GM12801 (cell line): ENCODE measurements around the gene PDLIM5.

Experiments
- CTCF ChIP-seq: IDR thresholded peaks from one replicate; pipeline ENCODE4 v1.5.1; 2011; ENCODE audit warnings: control low read depth; ENCODE audit not compliant: insufficient read length; ENCODE audit errors: extremely low read depth

PDLIM5 gene

GRCh38 chr4:94623126-94623911 is 171.6 kb downstream of the PDLIM5 start:
- TF ChIP-seq CTCF, result no peak

DNA sequence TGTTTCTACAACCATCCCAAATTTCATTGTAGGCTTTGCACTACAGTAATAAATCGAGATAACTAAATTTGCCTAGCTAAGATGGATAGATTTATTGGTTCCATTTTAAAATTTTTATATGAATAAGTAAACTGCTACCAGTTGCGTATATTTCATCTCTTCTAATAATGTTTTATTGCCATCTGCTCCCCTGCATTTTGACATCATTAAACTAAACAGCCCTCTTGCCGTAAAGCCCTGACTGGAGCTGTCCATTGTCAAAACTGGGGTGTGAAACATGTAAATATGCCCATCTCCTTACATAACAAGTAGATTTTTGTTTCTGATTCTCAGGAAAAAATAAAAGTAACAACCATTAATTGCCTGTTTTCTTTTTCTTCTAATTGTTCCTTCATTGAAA is 175.2 kb downstream of the PDLIM5 start:
- no peak for TF ChIP-seq CTCF

DNA sequence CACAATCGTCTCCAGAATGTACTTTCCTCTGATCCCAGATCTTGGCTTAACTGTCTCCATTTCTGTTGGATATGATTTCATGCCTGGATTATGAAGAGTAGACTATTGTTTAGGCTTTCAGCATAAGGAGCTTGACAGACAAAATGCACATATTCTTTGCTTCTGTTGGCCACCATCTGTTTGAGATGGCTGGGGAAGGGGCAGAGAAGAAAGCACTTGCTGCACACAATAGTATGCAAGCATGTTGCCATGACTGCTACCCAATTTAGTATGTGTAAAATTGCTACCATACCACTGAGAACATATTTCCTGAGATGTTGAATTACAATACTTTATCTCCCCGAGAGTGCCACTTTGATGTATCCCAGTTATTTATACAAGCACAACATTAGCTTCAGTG is 178.1 kb downstream of the PDLIM5 start:
- TF ChIP-seq CTCF, result no peak

- TF ChIP-seq CTCF, result no peak
Observed at GRCh38 chr4:94634271-94634670, 182.5 kb downstream of the PDLIM5 start.

DNA sequence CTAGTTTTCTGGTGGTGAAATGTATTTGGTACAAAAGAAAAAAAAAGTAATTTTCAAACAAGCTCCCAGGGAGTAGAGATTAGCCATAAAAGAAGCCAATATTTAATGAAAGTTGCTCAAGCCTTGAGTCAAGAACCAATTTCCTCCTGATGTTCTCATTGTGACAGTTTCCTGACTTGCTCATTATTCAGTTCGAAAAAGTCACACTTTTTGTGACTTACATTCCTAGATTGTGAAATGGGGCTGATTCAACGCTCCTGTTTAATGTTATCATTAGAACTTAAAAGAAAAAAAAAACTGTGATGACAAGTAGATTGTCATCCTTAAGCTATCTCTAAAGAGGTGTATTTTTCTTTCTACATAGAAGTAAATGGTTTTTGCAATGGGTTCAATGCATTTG is 183.4 kb downstream of the PDLIM5 start:
- no peak for TF ChIP-seq CTCF

- no peak for TF ChIP-seq CTCF
Observed at GRCh38 chr4:94636004-94636403, 184.3 kb downstream of the PDLIM5 start.

DNA sequence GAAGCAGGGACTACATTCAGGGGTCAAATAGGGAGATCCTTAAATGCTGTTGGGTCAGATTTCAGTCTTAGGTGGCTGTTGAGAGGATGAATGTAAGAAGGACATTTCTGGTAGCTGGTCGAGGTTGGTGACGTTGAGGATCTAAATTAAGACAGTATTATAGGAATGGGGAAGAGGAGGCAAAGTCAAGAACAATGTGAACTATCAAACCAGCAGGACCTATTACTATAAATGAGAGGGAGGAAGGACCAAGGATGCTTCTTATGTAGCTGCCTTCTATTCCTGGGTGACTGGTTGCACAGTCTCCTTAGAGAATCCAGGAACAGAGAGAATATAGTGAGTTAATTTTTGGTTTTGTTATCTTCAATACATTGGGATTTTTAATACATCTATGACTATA is 187.6 kb downstream of the PDLIM5 start:
- TF ChIP-seq CTCF, result no peak
